Rectal smooth muscle tissue (tissue), 1 donor: ENCODE measurements around the gene CENPVL1.
"Not testable (repeated sequence)": the region's sequence is repeated elsewhere in the genome, so short reads cannot be mapped to it uniquely, and the experiment has no call there.

Experiments
- H3K27ac ChIP-seq: one replicate; pipeline ENCODE4 v1.7.0; 2013; ENCODE audit warnings: low read depth, low read length, inconsistent platforms
- H3K27me3 ChIP-seq: one replicate; pipeline ENCODE4 v1.7.0; 2013; ENCODE audit warnings: low read length; ENCODE audit not compliant: control insufficient read depth, insufficient read depth
- H3K36me3 ChIP-seq: one replicate; pipeline ENCODE4 v1.7.0; 2013; ENCODE audit warnings: low read length; ENCODE audit not compliant: control insufficient read depth, insufficient read depth
- H3K4me1 ChIP-seq: one replicate; pipeline ENCODE4 v1.7.0; 2013; ENCODE audit warnings: low read length; ENCODE audit not compliant: control insufficient read depth, insufficient read depth
- H3K4me3 ChIP-seq: one replicate; pipeline ENCODE4 v1.7.0; 2013; ENCODE audit warnings: low read length
- H3K9ac ChIP-seq: one replicate; pipeline ENCODE4 v1.7.0; 2013; ENCODE audit warnings: low read length

The CENPVL1 gene

GRCh38 chrX:51710277-51711164, at the start of gene CENPVL1:
Gene CENPVL1 (plus strand): TSS chrX:51710512. CDS start chrX:51710512, 0 bp downstream.
- not testable (repeated sequence) for H3K4me3 ChIP-seq, H3K27me3 ChIP-seq, H3K4me1 ChIP-seq, H3K9ac ChIP-seq, H3K36me3 ChIP-seq, H3K27ac ChIP-seq

GRCh38 chrX:51665981-51666380, 44.3 kb upstream of the CENPVL1 start:
- Histone ChIP-seq H3K27ac (no peak overlapping the region), H3K36me3 (no peaks in the 10 kb centered on the region), H3K4me1 (no peaks in the 10 kb centered on the region), H3K9ac (no peak overlapping the region), H3K4me3 (no peak overlapping the region), H3K27me3 (no peaks in the 10 kb centered on the region)

DNA sequence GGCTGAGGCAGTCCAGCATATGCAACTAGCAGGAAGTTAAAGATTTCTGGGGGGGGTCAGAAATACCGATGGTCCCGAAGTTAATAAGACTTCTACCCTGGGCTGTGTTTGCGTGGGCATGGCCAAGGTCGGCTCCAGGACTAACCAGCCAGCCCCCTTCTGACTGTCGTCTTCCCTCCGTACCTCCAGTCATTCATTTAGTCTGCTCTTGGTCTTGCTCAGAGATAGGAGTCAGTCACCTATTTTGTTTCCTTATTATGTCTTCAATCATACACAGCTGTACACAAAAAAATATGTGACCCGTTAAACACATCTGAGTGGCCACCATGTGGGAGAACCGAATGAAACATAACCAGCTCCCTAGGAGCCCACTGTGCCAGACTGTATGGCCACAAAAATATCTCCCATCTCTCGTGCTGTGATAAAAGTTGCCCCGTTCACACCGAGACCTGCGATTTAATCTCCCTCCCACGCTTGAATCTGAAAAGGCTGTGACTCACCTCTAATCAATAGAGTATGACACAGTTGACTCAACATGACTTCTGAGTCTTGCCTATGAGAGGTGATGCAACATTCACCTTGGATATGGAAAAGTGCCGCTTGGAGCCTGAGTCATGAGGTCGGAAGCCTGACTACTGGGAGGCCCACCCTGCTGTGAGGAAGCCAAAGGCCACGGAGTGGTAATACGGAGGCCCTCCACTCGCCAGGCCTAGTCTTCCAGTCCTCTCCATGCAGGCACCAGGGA, 30.5 kb upstream of the CENPVL1 start:
- H3K27me3 ChIP-seq, H3K27ac ChIP-seq, H3K9ac ChIP-seq, H3K36me3 ChIP-seq, H3K4me3 ChIP-seq, H3K4me1 ChIP-seq: not testable (repeated sequence)

GRCh38 chrX:51681808-51682719, 28.2 kb upstream of the CENPVL1 start:
- H3K36me3 ChIP-seq, H3K27me3 ChIP-seq, H3K4me3 ChIP-seq, H3K9ac ChIP-seq, H3K4me1 ChIP-seq, H3K27ac ChIP-seq: not testable (repeated sequence)

- not testable (repeated sequence) for H3K4me1 ChIP-seq, H3K27ac ChIP-seq, H3K4me3 ChIP-seq, H3K27me3 ChIP-seq, H3K36me3 ChIP-seq, H3K9ac ChIP-seq
Measured at GRCh38 chrX:51682720-51683062, 27.6 kb upstream of the CENPVL1 start, which contains the start of gene CENPVL2. Gene CENPVL2 (minus strand): TSS chrX:51682831. CDS start chrX:51682831, 0 bp downstream.

DNA sequence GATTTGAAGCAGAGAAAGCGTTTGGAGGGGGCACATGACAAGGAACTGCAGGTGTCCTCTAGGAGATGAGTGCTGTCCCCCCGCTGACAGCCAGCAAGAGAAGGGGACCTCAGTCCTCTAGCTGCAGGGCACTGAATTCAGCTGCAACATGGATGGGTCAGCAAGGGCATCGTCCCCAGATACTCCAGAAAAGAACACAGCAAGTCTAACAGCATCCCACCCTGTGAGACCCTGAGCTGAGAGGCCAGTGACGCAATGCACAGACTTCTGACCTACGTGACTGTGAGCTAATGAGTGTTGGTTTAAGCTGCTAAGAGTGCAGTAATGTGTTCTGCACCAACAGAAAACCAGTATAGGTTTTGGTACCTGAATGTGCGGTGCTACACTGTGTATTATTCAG, 16.1 kb upstream of the CENPVL1 start:
- Histone ChIP-seq H3K27me3 (peaks cover 2% of the 10 kb centered on the region), H3K4me3 (no peak overlapping the region), H3K9ac (no peak overlapping the region), H3K4me1 (no peaks in the 10 kb centered on the region), H3K36me3 (no peaks in the 10 kb centered on the region), H3K27ac (no peak overlapping the region)

- H3K27ac ChIP-seq, result no peak overlapping the region
- no peaks in the 10 kb centered on the region for H3K36me3 ChIP-seq
- H3K4me3 ChIP-seq, result no peak overlapping the region
- peaks cover 2% of the 10 kb centered on the region for H3K27me3 ChIP-seq
- no peaks in the 10 kb centered on the region for H3K4me1 ChIP-seq
- H3K9ac ChIP-seq, result no peak overlapping the region
Measured at GRCh38 chrX:51697397-51697796, 12.9 kb upstream of the CENPVL1 start.

- H3K27ac ChIP-seq, H3K4me3 ChIP-seq, H3K27me3 ChIP-seq, H3K36me3 ChIP-seq, H3K4me1 ChIP-seq, H3K9ac ChIP-seq: not testable (repeated sequence)
Measured at GRCh38 chrX:51712943-51713647, 2.8 kb downstream of the CENPVL1 start.

- Histone ChIP-seq H3K27ac (no peak overlapping the region), H3K27me3 (peaks cover 4% of the 10 kb centered on the region), H3K36me3 (no peaks in the 10 kb centered on the region), H3K4me1 (no peaks in the 10 kb centered on the region), H3K4me3 (no peak overlapping the region), H3K9ac (no peak overlapping the region)
Measured at GRCh38 chrX:51728202-51728601, 17.9 kb downstream of the CENPVL1 start.

- no peak overlapping the region for H3K4me3 ChIP-seq
- no peak overlapping the region for H3K9ac ChIP-seq
- H3K36me3 ChIP-seq, result no peaks in the 10 kb centered on the region
- H3K4me1 ChIP-seq, result no peaks in the 10 kb centered on the region
- H3K27me3 ChIP-seq, result no peaks in the 10 kb centered on the region
- no peak overlapping the region for H3K27ac ChIP-seq
Measured at GRCh38 chrX:51737091-51737490, 26.8 kb downstream of the CENPVL1 start.

GRCh38 chrX:51742586-51742985, 32.3 kb downstream of the CENPVL1 start:
- Histone ChIP-seq H3K4me3 (peak overlapping the region; percentile 70), H3K27ac (no peak overlapping the region), H3K27me3 (no peaks in the 10 kb centered on the region), H3K36me3 (no peaks in the 10 kb centered on the region), H3K4me1 (no peaks in the 10 kb centered on the region), H3K9ac (no peak overlapping the region)
